IMR-90 (cell line): ENCODE data around the gene PABPN1.

Source experiments
- BHLHE40 ChIP-seq: fragments of 150-350 bp; IDR thresholded peaks from 2 replicates; pipeline ENCODE4 v1.6.1; 2016; ENCODE audit warnings: mild to moderate bottlenecking, low read depth, low read length
- CEBPB ChIP-seq: IDR thresholded peaks from 2 replicates; pipeline ENCODE4 v1.6.1; 2012; ENCODE audit warnings: low read depth, low read length, improper control_type of control experiment
- FOS ChIP-seq: fragments of 150-350 bp; IDR thresholded peaks from 2 replicates; pipeline ENCODE4 v1.6.1; 2016; ENCODE audit warnings: low read depth, low read length
- NFE2L2 ChIP-seq: fragments of 150-350 bp; IDR thresholded peaks from 2 replicates; pipeline ENCODE4 v1.6.1; 2016; ENCODE audit warnings: low read depth, mild to moderate bottlenecking, low read length
- SMC3 ChIP-seq: fragments of 150-350 bp; IDR thresholded peaks from 2 replicates; pipeline ENCODE4 v1.6.1; 2016; ENCODE audit warnings: low read depth, mild to moderate bottlenecking, antibody characterized with exemption, low read length, moderate library complexity
- TF ChIP-seq, protein P1 (sequence below): conservative IDR thresholded peaks from 2 replicates; pipeline ENCODE4 v1.5.1; 2012; ENCODE audit warnings: mild to moderate bottlenecking, low read depth, low read length, improper control_type of control experiment
- TF ChIP-seq, protein P2 (sequence below): fragments of 150-350 bp; IDR thresholded peaks from 2 replicates; pipeline ENCODE4 v1.6.1; 2017; ENCODE audit warnings: mild to moderate bottlenecking, antibody characterized with exemption, low read length, low read depth

DNA sequence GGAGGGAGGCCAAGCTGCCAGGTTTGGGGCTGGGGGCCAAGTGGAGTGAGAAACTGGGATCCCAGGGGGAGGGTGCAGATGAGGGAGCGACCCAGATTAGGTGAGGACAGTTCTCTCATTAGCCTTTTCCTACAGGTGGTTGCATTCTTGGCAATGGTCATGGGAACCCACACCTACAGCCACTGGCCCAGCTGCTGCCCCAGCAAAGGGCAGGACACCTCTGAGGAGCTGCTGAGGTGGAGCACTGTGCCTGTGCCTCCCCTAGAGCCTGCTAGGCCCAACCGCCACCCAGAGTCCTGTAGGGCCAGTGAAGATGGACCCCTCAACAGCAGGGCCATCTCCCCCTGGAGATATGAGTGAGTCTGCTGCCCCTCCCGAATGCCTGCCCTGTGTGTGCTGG is 51.8 kb downstream of the PABPN1 start:
- no peak for TF ChIP-seq BHLHE40
- TF ChIP-seq, protein P1, sequence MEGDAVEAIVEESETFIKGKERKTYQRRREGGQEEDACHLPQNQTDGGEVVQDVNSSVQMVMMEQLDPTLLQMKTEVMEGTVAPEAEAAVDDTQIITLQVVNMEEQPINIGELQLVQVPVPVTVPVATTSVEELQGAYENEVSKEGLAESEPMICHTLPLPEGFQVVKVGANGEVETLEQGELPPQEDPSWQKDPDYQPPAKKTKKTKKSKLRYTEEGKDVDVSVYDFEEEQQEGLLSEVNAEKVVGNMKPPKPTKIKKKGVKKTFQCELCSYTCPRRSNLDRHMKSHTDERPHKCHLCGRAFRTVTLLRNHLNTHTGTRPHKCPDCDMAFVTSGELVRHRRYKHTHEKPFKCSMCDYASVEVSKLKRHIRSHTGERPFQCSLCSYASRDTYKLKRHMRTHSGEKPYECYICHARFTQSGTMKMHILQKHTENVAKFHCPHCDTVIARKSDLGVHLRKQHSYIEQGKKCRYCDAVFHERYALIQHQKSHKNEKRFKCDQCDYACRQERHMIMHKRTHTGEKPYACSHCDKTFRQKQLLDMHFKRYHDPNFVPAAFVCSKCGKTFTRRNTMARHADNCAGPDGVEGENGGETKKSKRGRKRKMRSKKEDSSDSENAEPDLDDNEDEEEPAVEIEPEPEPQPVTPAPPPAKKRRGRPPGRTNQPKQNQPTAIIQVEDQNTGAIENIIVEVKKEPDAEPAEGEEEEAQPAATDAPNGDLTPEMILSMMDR = no peak
- no peak for TF ChIP-seq FOS
- TF ChIP-seq, protein P2, sequence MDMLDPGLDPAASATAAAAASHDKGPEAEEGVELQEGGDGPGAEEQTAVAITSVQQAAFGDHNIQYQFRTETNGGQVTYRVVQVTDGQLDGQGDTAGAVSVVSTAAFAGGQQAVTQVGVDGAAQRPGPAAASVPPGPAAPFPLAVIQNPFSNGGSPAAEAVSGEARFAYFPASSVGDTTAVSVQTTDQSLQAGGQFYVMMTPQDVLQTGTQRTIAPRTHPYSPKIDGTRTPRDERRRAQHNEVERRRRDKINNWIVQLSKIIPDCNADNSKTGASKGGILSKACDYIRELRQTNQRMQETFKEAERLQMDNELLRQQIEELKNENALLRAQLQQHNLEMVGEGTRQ = no peak
- TF ChIP-seq NFE2L2 = no peak
- TF ChIP-seq SMC3 = no peak
- TF ChIP-seq CEBPB = no peak
